ENCODE measurements around the gene OR52J3.

Gene OR52J3

GRCh38 chr11:5096011-5096410 is 49.7 kb downstream of the OR52J3 start:
- DNase-seq (ENCODE audit: low spot score), result no peak
